22Rv1 (cell line): ENCODE results near the gene TP53I11.

Source experiments
- ZFX ChIP-seq: fragments of 450-650 bp; IDR thresholded peaks from 2 replicates; pipeline ENCODE4 v1.6.1; 2017; ENCODE audit warnings: antibody characterized with exemption, borderline replicate concordance
- TF ChIP-seq, protein P1 (sequence below): fragments of 450-650 bp; IDR thresholded peaks from 2 replicates; pipeline ENCODE4 v1.5.1; 2017; ENCODE audit warnings: mild to moderate bottlenecking

DNA sequence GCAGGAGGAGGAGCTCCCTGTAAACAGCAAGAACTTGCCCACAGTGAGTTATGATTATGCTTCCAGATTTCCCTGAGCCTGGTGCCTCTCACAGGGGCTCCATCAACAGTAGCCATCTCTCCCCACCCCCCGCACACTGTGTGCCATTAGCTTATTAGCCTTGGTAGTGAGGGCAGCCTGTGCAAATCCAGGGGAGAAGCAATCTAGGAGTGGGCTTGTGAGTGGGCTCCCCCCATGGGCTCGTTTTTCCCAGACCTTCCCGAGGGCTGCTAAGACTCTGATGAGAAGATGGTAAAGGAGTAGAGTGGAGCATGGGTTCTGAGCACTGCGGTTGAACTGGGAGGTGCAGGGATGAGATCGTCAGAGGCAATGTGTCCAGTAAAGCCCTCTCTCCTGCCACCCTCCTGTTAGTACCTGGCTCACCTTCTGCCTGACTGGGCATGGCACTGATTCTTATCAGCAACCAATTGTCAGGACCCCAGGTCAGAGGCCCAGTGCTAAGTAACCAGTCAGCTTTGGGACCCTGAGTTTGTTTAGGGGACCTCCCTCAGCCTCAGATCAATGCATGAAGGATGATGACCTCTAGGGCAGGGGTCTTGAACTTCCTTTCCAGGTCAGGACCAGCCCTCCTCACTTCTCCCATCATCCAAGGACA lies 38.4 kb upstream of the TP53I11 start:
- TF ChIP-seq, protein P1, sequence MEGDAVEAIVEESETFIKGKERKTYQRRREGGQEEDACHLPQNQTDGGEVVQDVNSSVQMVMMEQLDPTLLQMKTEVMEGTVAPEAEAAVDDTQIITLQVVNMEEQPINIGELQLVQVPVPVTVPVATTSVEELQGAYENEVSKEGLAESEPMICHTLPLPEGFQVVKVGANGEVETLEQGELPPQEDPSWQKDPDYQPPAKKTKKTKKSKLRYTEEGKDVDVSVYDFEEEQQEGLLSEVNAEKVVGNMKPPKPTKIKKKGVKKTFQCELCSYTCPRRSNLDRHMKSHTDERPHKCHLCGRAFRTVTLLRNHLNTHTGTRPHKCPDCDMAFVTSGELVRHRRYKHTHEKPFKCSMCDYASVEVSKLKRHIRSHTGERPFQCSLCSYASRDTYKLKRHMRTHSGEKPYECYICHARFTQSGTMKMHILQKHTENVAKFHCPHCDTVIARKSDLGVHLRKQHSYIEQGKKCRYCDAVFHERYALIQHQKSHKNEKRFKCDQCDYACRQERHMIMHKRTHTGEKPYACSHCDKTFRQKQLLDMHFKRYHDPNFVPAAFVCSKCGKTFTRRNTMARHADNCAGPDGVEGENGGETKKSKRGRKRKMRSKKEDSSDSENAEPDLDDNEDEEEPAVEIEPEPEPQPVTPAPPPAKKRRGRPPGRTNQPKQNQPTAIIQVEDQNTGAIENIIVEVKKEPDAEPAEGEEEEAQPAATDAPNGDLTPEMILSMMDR: no peak
- no peak for TF ChIP-seq ZFX
